ENCODE measurements around the gene KIAA1671. TPM values are rescaled to one million over a fixed set of nuclear protein-coding genes. Genes with fewer than 3 reads are reported as not detected.

KIAA1671 gene
- total and polyA plus RNA-seq, 2 of the 4 experiments (the other 2 are of a cell fraction), result 0.02 TPM; not detected in 1

DNA sequence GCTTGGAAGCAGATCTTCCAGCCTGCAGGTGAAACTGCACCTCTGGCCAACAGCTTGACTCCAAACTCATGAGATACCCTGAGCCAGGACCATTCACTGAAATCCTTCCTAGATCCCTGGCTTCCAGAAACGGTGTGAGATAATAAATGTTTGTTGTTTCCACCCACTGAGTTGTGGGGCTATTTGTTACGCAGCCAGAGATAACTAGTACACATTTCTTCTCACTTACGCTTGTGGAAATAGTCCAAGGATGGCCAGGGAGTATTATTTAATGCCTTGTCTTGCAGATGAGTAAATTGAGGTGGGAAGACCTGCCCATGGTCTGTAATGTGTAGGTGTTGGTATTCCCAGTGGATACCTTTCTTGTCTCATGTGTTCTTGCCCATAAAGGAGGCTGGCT is 171.2 kb downstream of the KIAA1671 start:
- H3K9ac ChIP-seq (ENCODE audit: low read depth, low read length), result no peak overlapping the region
- no peak overlapping the region for H3K4me2 ChIP-seq (ENCODE audit: low read depth, low read length)
- no peak overlapping the region for H4K91ac ChIP-seq (ENCODE audit: insufficient read depth, low read depth, low read length)
- TF ChIP-seq POLR2A (IDR thresholded peaks at IDR 0.05; ENCODE audit: low read depth, low read length) (no peak), CHD1 (IDR thresholded peaks at IDR 0.05; ENCODE audit: low read depth, low read length) (no peak), MAFK (IDR thresholded peaks at IDR 0.05; ENCODE audit: low read depth, low read length) (no peak), CTCF (conservative IDR thresholded peaks at IDR 0.05; ENCODE audit: low read depth, low read length) (no peak), RCOR1 (IDR thresholded peaks at IDR 0.05; ENCODE audit: insufficient replicate concordance, low read length) (no peak), RAD21 (IDR thresholded peaks at IDR 0.05; ENCODE audit: low read length) (no peak), MXI1 (IDR thresholded peaks at IDR 0.05; ENCODE audit: borderline replicate concordance, low read depth, low read length) (no peak), BHLHE40 (IDR thresholded peaks at IDR 0.05; ENCODE audit: low read depth, low read length) (no peak), CEBPB (IDR thresholded peaks at IDR 0.05; ENCODE audit: low read depth, low read length) (no peak), ELK1 (IDR thresholded peaks at IDR 0.05; ENCODE audit: borderline replicate concordance, low read depth, low read length) (no peak), FOS (IDR thresholded peaks at IDR 0.05; ENCODE audit: low read depth, low read length) (no peak)
- intact Hi-C loops (cut with micrococcal nuclease), result no loop called here
- no TSS peak for BruUV-seq (replicated peaks)
- in situ Hi-C loops (cut with MboI; ENCODE audit: low sequenced_read_pairs), result no loop called here
- no peak overlapping the region for H3K4me3 ChIP-seq (ENCODE audit: insufficient read depth, low read depth, low read length)
- no peak overlapping the region for H2BK120ac ChIP-seq (ENCODE audit: low read depth, low read length)
- no peaks in the 10 kb centered on the region for H4K20me1 ChIP-seq (ENCODE audit: insufficient read depth, low read length)
- no peak overlapping the region for H2BK5ac ChIP-seq (ENCODE audit: low read depth, low read length, poor library complexity, severe bottlenecking)
- no peak overlapping the region for H2AFZ ChIP-seq (replicated peaks; ENCODE audit: low read length, poor library complexity)
- H3K4ac ChIP-seq (ENCODE audit: low read depth, low read length), result no peak overlapping the region
- no peaks in the 10 kb centered on the region for H3K9me1 ChIP-seq (ENCODE audit: insufficient read depth, low read length)
- DNase-seq (no peak), ATAC-seq (ENCODE audit: low read depth) (no peak)
- no peaks in the 10 kb centered on the region for H3K36me3 ChIP-seq (ENCODE audit: control insufficient read depth, insufficient read depth, low read length)
- dilution Hi-C loops (cut with HindIII; ENCODE audit: low sequenced_read_pairs, unreplicated experiment), result no loop called here
- ChIA-PET POLR2A (ENCODE audit: unreplicated experiment) (no interaction called here), CTCF (no interaction called here)
- H2AK9ac ChIP-seq (replicated peaks; ENCODE audit: low read depth, low read length, poor library complexity), result no peak overlapping the region
- no peak overlapping the region for H3K23ac ChIP-seq (ENCODE audit: low read depth, low read length)
- no peak overlapping the region for H4K8ac ChIP-seq (ENCODE audit: low read depth in 2 of 2, low read length in 2 of 2)
- H2BK15ac ChIP-seq (ENCODE audit: low read depth, low read length), result no peak overlapping the region
- H2AK5ac ChIP-seq (ENCODE audit: low read depth, low read length), result no peak overlapping the region
- no peaks in the 10 kb centered on the region for H3K27me3 ChIP-seq (ENCODE audit: control insufficient read depth, insufficient read depth, low read length)
- H3K56ac ChIP-seq (ENCODE audit: extremely low read depth, insufficient read depth, low read length), result no peak overlapping the region
- no peaks in the 10 kb centered on the region for H3K4me1 ChIP-seq (ENCODE audit: control insufficient read depth, insufficient read depth, low read length)
- no peak overlapping the region for H4K5ac ChIP-seq (ENCODE audit: low read depth, low read length)
- H3K79me1 ChIP-seq (ENCODE audit: low read depth in 1 of 2, low read length in 2 of 2), result no peaks in the 10 kb centered on the region
- no peak overlapping the region for H3K14ac ChIP-seq (replicated peaks; ENCODE audit: low read depth, low read length)
- no peak overlapping the region for H3K18ac ChIP-seq (ENCODE audit: low read depth, low read length)
- H3K27ac ChIP-seq (ENCODE audit: insufficient read depth, low read length), result no peak overlapping the region
- no peak overlapping the region for H2BK20ac ChIP-seq (ENCODE audit: low read depth, low read length)
- no CpG with 5 or more reads among the region's 3 CpGs for WGBS, 2 experiments (ENCODE audit: extremely low coverage in 2 of 2, insufficient read length in 1 of 2)
- H3K9me3 ChIP-seq (ENCODE audit: control insufficient read depth, insufficient read depth, low read length), result no peaks in the 10 kb centered on the region
